ENCODE results near the gene SYNC.

DNA sequence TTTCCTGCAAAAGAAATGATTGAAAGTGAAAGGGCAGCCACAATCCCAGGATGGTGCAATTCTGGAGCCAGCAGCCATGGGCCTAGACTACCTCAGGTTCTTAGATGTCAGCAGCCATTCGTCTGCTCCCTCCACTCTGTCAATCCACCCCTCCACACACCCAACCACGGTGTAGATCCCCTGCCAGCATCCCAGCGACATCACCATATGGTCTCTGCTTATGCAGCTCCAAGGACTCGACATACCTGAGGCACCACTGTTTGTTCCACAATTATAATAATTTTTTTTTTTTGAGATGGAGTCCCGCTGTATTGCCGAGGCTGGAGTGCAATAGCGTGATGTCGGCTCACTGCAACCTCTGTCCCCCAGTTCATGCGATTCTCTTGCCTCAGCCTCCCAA lies 6.5 kb downstream of the SYNC start:
- TF ChIP-seq, protein P1, sequence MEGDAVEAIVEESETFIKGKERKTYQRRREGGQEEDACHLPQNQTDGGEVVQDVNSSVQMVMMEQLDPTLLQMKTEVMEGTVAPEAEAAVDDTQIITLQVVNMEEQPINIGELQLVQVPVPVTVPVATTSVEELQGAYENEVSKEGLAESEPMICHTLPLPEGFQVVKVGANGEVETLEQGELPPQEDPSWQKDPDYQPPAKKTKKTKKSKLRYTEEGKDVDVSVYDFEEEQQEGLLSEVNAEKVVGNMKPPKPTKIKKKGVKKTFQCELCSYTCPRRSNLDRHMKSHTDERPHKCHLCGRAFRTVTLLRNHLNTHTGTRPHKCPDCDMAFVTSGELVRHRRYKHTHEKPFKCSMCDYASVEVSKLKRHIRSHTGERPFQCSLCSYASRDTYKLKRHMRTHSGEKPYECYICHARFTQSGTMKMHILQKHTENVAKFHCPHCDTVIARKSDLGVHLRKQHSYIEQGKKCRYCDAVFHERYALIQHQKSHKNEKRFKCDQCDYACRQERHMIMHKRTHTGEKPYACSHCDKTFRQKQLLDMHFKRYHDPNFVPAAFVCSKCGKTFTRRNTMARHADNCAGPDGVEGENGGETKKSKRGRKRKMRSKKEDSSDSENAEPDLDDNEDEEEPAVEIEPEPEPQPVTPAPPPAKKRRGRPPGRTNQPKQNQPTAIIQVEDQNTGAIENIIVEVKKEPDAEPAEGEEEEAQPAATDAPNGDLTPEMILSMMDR (IDR thresholded peaks at IDR 0.05): no peak
- TF ChIP-seq POLR2A (IDR thresholded peaks at IDR 0.05): no peak
- TF ChIP-seq POLR2AphosphoS5 (IDR thresholded peaks at IDR 0.05): no peak

All from transverse colon (tissue), 4 donors.